Measurements from ENCODE around the gene ZNF23. TPM values are rescaled to one million over a fixed set of nuclear protein-coding genes. Genes with fewer than 3 reads are reported as not detected.

Gene ZNF23
- total RNA-seq, 1 experiment from 2014 or later, result 11.6 TPM

- TF ChIP-seq, protein P1, sequence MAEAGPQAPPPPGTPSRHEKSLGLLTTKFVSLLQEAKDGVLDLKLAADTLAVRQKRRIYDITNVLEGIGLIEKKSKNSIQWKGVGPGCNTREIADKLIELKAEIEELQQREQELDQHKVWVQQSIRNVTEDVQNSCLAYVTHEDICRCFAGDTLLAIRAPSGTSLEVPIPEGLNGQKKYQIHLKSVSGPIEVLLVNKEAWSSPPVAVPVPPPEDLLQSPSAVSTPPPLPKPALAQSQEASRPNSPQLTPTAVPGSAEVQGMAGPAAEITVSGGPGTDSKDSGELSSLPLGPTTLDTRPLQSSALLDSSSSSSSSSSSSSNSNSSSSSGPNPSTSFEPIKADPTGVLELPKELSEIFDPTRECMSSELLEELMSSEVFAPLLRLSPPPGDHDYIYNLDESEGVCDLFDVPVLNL (CRISPR knock-in tag; IDR thresholded peaks at IDR 0.05; ENCODE audit: borderline replicate concordance, low read depth), result no peak
These were observed 33.2 kb downstream of the ZNF23 start (continued) for GRCh38 chr16:71428883-71429282.

DNA sequence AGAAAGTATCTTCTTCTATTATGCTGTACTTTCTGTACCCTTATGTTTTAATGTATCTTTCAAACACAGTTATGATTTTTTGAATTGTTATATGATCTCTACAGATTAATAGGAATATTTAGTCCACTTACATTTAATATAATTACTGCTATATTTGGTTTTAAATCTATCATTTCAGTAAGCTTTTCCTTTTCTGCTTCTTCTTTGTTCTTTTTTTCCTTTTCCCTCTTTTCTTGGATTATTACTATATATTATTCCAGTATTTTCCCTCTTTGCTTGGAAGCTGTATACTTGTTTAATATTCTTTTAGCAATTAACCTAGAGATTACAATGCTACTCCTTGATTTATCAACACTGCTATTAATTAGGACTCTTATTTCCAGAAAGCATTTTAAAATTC lies 33.7 kb downstream of the ZNF23 start:
- ChIA-PET POLR2A (no interaction called here), CTCF (interaction anchor here (3.6 kb wide), 1 partner anchor 72 kb away, joined by 14 read pairs; no protein-coding TSS in a partner anchor)
- no peak for DNase-seq (ENCODE audit: low spot score)

More for the DNA sequence above, 33.7 kb downstream of the ZNF23 start:
- TF ChIP-seq TCF7 (CRISPR knock-in tag; IDR thresholded peaks at IDR 0.05; ENCODE audit: low read depth) (no peak), TEAD1 (CRISPR knock-in tag; IDR thresholded peaks at IDR 0.05) (no peak), TEAD4 (CRISPR knock-in tag; IDR thresholded peaks at IDR 0.05) (no peak), RELA (CRISPR knock-in tag; IDR thresholded peaks at IDR 0.05; ENCODE audit: borderline replicate concordance) (no peak), SMAD4 (CRISPR knock-in tag; IDR thresholded peaks at IDR 0.05) (no peak), HMGA2 (CRISPR knock-in tag; IDR thresholded peaks at IDR 0.05) (no peak), ZNF425 (CRISPR knock-in tag; conservative IDR thresholded peaks at IDR 0.05) (no peak), IRF1 (CRISPR knock-in tag; IDR thresholded peaks at IDR 0.05) (no peak), AFF4 (CRISPR knock-in tag; IDR thresholded peaks at IDR 0.05; ENCODE audit: borderline replicate concordance) (no peak)
- TF ChIP-seq, protein P2, sequence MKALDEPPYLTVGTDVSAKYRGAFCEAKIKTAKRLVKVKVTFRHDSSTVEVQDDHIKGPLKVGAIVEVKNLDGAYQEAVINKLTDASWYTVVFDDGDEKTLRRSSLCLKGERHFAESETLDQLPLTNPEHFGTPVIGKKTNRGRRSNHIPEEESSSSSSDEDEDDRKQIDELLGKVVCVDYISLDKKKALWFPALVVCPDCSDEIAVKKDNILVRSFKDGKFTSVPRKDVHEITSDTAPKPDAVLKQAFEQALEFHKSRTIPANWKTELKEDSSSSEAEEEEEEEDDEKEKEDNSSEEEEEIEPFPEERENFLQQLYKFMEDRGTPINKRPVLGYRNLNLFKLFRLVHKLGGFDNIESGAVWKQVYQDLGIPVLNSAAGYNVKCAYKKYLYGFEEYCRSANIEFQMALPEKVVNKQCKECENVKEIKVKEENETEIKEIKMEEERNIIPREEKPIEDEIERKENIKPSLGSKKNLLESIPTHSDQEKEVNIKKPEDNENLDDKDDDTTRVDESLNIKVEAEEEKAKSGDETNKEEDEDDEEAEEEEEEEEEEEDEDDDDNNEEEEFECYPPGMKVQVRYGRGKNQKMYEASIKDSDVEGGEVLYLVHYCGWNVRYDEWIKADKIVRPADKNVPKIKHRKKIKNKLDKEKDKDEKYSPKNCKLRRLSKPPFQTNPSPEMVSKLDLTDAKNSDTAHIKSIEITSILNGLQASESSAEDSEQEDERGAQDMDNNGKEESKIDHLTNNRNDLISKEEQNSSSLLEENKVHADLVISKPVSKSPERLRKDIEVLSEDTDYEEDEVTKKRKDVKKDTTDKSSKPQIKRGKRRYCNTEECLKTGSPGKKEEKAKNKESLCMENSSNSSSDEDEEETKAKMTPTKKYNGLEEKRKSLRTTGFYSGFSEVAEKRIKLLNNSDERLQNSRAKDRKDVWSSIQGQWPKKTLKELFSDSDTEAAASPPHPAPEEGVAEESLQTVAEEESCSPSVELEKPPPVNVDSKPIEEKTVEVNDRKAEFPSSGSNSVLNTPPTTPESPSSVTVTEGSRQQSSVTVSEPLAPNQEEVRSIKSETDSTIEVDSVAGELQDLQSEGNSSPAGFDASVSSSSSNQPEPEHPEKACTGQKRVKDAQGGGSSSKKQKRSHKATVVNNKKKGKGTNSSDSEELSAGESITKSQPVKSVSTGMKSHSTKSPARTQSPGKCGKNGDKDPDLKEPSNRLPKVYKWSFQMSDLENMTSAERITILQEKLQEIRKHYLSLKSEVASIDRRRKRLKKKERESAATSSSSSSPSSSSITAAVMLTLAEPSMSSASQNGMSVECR (CRISPR knock-in tag; IDR thresholded peaks at IDR 0.05; ENCODE audit: borderline replicate concordance), result no peak
- H3K27ac Mint-ChIP-seq, result no peak overlapping the region
- peaks cover 16% of the 10 kb centered on the region for H3K4me1 Mint-ChIP-seq
- H3K9me3 Mint-ChIP-seq, result no peaks in the 10 kb centered on the region
- H3K4me3 Mint-ChIP-seq, result no peak overlapping the region
- H3K36me3 Mint-ChIP-seq, result no peaks in the 10 kb centered on the region
- peaks cover 48% of the 10 kb centered on the region for H3K27me3 Mint-ChIP-seq (ENCODE audit: low read depth)
- ATAC-seq, result no peak
